Measurements from ENCODE around the gene AEBP1.

AEBP1 gene

DNA sequence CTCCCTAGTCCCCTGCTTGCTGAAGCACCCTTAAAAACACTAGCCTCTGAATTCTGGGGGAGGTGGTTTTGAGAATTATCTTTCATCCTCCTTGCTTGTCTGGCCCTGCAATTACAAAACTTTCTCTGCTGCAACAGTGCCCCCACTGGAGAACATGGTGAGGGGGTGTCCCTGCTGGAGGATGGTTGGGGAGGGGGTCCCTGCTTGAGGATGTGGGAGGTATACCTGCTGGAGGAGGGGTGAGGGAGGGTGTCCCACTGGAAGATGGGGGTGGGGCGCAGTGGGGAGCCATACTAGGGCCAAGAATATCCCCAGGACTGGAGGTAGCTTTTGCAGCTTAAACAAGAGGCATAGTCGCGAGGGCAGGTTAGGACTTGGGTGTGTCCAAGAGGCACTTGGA, 18.6 kb upstream of the AEBP1 start:
- DNase-seq (ENCODE audit: low read depth) = no peak

DNA sequence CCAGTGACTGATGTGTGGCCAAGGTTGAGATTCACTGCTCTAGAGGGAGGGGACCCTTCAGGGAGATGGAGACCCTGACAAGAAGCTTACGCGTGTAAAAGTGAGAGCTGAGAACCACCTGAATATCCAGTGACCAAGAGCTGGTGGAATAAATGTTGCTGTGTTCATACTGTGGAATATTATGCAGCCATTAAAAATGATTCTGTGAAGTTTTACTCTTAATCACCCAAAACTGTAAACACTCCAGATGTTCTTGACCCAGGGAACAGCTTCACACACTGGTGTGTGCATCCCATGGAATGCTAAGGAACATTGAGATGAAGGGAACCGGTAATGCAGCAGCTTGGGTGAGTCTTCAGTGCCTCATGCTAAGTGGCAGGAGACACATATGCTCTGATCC, 17.5 kb upstream of the AEBP1 start:
- no peak for DNase-seq (ENCODE audit: low read depth)

DNA sequence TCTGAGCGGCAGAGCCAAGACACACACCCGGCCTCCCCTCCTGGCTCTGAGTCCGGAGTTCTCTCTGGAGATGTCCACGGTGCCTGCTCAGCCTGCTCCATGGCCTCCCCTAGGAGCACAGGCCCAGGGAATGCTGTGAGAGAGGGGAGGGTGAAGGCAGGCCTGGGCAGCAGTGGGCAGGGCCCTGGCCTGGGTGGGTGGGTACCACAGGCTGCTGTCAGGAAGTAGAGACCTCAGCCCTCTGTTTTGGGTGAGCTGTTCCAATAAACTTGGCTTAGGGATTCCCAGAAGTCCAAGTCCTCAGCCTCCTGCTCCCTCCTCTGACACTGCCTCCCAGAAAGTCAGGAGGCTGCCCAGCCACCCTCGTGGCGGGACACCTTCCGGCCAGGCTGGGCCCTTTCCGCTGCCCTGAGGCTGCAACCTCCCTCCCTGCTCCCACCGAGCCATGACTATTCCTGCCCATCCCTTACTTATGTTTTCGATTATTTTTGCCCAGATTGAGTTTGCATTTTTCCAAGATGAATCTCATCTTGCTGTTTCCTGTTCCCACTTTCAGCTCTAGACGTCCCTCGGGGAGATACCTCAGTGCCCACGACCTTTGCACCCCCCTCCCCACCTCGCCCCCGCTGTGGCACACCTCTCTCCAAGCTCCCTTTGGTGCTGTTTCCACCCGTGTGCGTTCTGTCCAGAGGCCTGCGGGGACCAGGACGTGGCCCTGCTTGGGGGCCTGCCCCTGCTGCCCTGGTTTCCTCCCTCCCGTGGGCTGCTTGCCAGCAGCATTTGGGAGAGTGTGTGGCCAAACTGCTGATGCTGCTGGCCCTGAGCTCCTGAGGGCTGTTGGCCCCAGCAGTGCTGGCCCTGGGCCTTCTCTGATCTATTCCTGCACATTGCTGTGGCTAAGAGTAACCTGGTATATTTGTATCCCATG, 16.0 kb upstream of the AEBP1 start:
- DNase-seq (ENCODE audit: low read depth) = no peak

DNA sequence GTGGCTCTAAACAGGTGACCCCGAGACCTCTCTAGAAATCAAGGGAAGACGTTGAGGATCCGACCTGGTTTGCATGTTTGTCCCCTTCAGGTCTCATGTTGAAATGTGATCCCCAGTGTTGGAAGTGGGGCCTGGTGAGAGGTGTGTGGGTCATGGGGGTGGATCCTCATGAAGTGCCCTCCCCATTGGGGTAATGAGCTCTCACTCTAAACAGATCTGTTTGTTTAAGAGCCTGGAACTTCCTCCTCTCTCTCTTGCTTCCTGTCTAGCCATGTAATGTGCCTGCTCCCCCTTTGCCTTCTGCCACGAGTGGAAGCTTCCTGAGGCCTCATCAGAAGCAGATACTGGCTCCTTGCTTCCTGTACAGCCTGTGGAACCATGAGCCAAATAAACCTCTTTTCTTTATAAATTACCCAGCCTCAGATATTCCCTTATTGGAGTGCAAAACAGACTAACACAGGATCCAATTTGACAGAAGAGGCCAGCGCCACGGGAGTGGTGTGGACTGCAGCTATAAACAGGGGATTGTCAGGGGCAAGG, 11.0 kb upstream of the AEBP1 start:
- DNase-seq (ENCODE audit: low read depth) = no peak

DNA sequence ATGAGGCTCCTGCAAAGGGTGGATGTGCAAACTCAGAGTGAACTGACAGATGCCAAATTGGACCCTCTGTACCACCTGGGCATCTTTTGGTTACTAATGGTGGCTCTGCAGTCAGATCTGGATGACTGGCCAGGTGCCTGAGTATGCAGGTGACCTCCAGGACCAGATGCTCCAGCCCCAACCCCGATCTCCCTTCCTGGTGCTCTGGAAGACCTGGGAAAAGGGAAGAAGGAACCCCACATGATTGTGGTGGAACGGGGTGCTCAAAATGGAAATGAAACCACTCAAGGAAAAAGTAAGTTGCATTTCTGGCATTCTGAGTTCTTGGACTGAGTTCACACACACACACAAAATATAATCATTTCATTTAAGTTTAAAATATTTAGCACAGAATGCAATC, 9.8 kb upstream of the AEBP1 start:
- no peak for DNase-seq (ENCODE audit: low read depth)

DNA sequence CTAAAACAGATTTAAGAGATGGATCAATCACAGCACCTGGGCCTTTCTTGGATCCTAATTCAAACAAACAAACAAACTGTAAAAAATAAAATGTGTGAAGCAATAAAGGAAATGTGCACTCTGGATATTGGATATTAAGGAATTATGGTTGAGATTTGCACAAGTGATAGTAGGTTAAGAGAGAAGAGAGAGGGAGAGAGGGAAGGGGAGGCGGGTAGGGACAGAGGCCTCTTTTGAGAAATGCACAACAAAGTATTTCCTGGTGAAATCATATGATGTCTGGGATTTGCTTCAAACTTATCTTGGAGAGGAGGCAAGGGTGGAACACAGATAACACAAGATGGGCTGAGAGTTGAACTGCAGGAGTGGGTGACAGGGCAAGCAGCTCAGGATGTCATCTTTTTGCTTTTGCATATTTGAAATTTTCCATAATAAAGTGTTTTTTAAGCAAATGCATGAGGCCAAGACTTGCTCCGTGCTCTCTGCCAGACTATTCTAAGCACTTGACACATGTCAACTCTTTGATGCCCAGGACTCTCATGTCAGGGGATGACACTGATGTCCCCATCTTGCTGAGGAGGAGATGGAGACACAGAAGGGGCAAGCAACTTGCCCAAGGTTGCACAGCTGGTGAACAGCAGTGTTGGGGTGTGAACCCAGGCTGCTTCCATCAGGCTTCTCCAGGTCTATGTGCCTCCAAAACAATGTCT, 9.1 kb upstream of the AEBP1 start:
- no peak for DNase-seq (ENCODE audit: low read depth)

DNA sequence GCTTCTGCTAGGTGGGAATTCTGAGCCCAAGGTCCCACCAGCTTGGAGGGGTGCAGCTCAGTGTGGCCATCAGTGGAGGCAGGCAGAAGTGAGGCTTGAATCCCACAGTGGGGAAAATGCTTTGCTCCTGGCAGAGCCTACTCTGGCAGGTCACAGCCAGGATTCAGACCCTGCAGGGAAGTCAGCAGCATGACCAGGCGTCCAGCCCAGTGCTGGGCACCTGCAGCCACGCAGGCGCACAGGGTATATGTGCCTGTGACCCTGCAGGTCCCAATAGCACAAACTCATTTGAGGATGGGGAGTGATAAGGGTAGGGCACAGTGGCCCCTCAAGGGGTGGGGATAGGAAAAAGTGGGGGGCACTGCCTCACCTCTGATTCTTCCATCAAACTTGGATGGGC, 8.4 kb upstream of the AEBP1 start:
- no peak for DNase-seq (ENCODE audit: low read depth)

DNA sequence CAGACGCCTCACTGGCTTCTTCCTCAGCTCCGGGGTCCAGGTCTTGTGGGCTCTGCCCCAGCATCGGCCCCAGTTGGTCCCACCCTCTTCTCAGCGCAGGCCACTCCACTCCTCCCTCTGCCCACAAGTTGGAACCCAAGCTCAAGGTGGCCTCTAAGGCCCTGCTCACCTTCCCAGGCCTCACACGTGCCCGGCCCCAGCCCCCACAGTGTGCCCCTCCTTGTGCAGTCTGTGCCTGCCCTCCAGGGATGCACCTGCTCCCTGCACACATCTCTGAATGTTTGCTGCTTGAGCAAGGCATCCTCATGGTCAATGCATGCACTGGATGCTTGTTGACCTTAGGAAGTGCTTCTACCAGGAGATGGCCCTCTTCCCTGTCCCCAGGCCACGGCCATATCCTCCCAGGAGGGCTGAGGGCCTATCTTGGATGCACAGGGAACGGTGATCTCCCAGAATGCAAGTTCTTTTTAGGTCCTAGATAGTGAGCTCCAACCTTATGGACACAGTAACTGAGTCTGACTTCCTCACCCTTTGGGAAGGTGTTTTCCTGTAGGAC, 7.7 kb upstream of the AEBP1 start:
- DNase-seq (ENCODE audit: low read depth) = no peak

DNA sequence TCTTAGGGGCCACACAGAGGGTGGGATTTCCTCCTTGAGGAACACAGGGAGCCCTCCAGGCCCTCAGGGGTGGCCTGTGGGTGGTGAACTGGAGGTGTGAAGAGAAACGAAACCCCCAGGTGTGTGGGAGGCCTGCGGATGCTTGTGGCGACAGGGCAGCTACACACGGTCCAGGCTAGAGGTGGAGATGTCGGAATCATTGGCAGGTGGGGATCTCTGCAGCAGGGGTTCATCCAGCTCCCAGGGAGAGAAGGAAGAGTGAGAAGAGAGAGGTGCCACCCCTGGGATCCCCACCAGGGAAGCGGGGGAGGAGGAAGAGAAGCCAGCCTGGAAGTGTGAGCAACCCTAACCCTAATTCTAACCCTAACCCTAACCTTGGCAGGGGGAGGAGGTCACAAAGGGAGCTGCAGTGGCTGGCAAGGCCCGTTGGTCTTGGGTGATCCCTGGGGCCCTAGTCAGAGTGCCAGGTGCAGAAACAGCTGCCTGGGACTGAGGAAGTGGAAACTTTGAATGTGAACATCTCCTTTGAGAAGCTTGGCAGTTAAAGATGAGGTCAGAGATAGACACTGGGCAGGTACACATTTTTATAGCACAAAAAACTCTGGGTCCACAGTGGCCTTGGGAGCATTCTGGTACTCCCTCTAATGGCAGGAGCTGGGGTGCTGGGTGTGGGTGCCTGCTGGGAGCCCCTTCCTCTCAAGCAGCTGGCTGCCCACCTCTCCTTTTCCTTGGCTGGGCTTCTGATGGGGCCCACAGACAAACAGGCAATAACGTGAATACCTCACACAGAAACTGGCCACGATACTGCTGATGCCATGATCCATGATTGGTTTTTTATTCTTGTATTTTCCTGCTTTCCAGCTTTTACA, 6.8 kb upstream of the AEBP1 start:
- DNase-seq (ENCODE audit: low read depth) = no peak

DNA sequence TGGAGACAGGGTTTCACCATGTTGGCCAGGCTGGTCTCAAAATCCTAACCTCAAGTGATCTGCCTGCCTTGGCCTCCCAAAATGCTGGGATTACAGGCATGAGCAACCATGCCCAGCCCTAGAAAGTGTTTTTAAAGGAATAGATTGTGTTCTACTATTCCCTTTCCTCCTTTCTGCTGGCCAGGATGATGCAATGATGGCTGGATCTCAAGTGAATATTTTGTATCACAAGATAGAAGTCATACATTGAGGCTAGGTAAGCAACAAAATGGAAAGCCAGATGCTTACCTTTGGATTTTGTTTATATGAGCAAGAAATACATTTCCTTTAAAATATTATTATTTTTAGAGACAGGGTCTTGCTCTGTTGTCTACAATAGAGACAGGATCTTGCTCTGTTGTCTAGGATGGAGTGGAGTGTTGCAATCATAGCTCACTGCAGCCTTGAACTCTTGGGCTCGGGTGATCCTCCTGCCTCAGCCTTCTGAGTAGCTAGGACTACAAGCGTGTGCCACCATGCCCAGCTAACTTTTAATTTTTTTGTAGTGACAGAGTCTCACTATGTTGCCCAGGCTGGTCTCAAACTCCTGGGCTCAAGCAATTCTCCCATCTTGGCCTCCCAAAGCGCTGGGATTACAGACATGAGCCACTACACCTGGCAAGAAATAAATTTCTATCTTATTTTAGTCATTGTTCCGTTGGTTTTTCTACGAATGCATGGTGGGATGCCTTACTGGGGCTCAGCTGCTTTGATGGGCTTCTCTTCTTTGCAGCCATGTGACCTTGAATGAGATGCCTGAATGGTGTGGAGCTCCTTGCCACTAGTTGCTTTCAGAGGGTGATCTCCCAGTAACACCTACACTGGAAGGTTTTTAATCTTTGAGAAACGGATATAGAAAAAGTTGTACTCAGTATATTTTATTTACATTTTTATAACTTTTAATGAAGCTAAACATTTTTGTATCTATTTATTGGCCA, 5.8 kb upstream of the AEBP1 start:
- DNase-seq (ENCODE audit: low read depth) = no peak

DNA sequence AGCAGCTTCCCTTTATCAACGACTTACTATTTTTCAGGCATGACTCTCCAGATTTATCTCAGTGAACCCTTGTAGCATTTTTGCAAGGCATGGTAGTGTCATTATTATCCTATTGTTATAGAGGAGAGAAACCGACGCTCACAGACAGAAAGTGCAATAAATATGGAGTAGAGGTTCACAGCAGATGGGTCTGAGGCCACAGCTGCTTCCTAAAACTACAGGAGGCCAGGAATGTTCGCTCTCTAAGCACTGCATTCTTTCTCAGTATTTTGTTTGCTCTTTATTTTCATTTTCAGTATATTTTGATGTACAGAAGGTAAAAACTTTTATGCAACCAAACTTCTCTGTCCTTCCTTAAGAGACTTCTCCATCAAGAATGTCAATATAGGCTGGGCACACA, 4.5 kb upstream of the AEBP1 start:
- DNase-seq (ENCODE audit: low read depth) = no peak

DNA sequence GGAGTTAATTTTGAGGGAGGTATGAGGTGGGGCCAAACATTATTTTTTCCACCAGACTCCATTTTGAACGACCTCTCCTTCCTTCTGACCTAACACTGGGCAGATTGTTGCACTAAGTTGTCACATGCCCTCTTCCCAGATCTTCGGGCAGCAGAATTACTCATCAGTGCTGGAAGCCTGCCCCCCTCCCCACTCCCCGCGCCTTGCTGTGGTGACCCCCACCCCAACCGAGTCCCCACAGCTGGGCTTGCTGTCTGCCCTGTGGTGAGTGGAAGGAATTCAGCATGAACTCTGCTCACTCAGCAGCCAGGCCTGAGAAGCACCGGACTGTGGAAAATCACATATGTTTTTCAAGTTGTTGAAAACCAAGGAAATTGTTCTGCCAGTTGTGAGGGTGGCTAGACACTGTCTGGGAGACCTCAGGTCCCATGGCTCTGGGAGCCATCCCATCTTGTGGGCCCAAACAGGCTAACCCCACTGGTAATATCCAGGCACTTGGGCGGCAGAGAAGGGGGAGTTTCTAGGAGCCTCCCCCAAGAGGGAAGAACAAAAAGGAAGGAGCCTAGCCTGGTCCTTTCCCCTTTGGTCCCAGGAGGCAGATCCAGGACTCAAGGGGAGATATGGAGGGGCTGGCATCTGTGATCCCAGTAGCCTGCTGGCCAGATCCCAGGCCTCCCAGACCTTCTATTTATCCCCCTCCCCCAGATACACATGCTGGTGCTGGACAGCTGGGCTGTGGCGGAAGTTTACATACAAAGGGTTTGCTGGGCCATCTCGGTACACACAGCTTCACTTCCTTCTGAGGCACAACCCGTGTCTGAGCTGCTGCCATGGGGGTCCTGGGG, 3.5 kb upstream of the AEBP1 start:
- DNase-seq (ENCODE audit: low read depth) = no peak

DNA sequence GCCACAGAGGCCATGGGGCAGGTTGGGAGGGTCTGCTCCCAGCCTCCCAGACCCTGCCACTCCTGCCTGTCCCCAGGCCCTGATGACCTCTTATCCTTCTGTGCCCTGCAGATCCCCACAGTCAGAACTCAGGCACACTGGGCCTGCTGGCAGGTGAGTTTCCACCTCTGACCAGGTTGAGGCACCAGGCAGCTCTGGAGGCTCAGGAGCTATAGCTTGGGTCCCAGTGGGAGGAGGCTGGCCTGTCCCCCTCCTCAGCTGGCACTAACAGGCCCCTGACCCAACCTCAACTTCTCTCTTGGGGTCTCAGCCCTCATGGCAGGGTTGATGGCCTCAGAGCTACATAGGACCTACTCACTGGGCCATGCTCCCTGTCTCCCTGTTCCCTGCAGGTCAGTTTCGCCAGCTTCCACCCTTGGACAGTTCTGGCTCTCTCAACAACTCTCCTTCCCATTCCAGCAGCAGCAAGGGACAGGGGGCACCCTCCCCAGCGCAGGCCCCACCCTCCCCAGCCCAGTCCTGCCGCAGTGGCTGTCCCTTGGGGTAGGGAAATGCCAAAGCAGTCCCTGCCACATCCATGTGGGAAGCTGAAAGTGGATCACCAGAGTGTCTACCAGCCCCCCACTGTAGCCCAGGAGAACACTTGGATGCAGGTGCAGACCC, 2.7 kb upstream of the AEBP1 start:
- no peak for DNase-seq (ENCODE audit: low read depth)

DNA sequence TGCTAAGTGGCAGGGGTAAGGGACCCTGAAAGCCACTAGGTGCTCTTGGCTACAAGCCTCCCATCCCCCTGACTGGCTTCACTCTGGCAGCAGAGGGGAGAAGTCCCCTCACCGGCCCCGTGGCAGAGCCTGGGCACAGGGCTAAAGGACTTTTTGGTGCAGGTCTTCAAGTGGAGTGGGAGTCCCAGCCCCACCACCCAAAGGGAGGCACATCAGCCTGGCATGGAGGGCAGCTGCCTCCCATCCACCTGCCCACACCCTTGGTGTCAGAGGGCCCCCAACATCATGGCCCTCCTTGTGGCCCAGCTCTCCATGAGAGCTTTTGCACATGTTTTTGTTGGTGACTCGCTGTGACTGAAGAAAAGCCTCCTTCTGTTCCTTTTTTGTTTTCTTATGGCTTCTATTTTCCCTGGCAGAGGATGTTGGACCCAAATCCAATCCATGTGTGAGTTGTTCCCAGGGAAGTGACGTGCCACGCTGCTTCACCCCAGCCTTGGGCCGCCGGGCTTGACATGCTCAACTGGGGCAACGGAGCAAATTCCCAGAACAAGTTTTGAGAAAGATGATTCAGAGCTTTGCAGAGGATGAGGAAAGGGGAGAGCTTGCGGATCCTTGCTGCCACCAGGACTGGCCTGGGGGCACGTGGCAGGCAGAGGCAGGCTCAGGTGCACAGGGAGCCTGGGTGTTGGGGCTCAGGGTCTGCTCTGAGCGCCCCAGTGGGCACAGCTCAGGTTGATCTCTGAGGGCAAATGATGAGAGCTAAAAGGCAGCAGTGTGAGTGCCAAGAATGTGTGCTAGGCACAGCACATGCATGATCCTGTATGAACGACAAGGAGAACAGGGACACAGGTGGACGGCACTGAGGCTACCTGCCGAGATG, 1.9 kb upstream of the AEBP1 start:
- no peak for DNase-seq (ENCODE audit: low read depth)

DNA sequence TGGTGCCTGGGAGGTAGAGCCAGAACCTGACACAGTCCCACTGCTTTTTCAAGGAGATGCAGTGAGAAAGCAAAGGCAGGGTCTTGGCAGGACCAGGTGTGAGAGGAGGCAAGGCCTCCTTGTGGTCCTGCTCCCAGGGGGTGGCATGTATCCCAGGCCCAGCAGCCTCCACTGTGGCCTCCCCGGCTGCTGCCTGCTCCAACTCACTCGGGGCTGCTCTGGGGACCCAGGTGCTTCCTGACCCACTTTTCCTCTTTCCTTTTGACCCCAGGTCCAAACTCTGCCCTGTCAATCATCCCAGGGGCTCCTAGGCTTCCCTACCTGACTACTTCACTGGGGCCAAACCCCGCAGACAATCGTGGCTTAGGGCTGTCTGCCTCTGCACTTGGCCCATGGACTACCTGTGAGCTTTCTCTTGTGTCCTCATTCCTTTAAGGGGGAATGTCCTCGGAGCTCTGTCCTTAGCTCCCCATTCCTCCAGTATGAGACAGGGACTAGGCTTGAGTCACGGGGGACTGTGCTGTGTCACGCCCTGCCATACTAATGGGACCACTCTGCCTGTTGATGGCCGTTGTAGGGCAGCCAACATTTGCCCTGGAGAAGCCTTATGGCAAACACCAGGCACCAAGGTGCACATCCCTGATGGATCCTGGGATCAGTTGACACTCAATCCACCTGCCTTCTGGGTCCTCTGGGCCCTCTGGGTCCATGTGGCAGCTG, 1.1 kb upstream of the AEBP1 start:
- no peak for DNase-seq (ENCODE audit: low read depth)

DNA sequence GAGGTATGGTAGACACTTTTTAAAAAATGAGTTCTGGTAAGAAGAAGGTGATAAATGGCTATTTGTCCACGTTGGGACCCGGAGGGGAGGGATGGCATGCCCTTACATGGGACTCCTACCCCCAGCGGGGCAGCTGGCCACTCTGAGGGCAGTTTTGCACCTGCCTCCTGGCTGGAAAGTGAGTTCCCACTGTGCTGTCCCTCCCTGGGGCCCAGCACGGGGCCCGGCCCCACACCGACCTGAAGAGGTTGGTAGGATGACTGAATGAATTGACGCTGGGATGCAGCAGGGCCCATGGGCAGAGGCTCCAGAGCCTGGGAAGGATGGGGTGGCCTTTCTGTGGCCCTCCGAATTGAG, 601 bp upstream of the AEBP1 start:
- no peak for DNase-seq (ENCODE audit: low read depth)
